ENCODE results near the gene SMARCAL1. TPM values are rescaled to one million over a fixed set of nuclear protein-coding genes. Genes with fewer than 3 reads are reported as not detected.
A peak's percentile ranks its signal among the peaks of the same experiment; 100 is the strongest.

Gene SMARCAL1
- polyA plus RNA-seq, 1 of the 3 experiments (the other 2 are of a cell fraction) = 27.0 TPM

DNA sequence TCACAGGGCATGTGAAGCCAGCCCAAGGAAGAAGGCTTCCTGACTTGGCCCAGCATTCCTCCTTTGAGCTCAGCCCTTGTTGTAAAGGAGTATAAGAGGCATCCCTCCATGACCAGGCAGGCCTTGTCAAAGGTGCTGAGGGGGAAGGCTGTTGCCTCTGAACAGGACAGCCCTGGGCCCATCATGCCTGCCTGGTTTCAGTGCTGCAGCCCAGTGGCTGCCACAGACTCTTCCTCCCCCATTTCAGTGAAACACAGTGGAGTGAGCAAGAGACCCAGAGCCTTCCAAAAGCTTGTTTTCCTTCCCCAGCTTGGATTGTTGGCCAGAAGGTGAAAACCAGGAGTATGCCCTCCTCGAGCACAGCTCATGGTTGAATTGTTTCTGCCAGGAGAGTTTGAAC is 66.5 kb downstream of the SMARCAL1 start:
- Histone ChIP-seq H3K9ac (peak overlapping the region; percentile 23; the same call in 1 of the 2 replicates), H3K9me3 (no peaks in the 10 kb centered on the region), H3K79me2 (ENCODE audit: insufficient read depth) (no peaks in the 10 kb centered on the region), H3K9me2 (no peaks in the 10 kb centered on the region), H3K4me2 (peak overlapping the region; percentile 39; the same call in 1 of the 2 replicates), H3K27ac (ENCODE audit: low read depth in 2 of 2, low read length in 1 of 2) (peak overlapping the region in 1 of 2 experiments; percentile 73; a peak in 3 of 4 replicates), H3K36me3 (replicated peaks in 1 of 2; ENCODE audit: control insufficient read depth in 1 of 2, insufficient read depth in 2 of 2, low read length in 1 of 2) (peaks cover 16 to 26% of the 10 kb centered on the region in 2 experiments), H3K27me3 (ENCODE audit: insufficient read depth) (no peaks in the 10 kb centered on the region), H3F3A (replicated peaks; ENCODE audit: insufficient read depth) (peaks cover 18% of the 10 kb centered on the region), H3K4me1 (ENCODE audit: control insufficient read depth in 1 of 2, insufficient read depth in 2 of 2, low read depth in 1 of 2, low read length in 1 of 2) (peaks cover 6 to 24% of the 10 kb centered on the region in 2 experiments; a peak in 3 of 4 replicates), H2AFZ (ENCODE audit: low read depth) (no peak overlapping the region), H4K20me1 (ENCODE audit: insufficient read depth) (no peaks in the 10 kb centered on the region), H3K4me3 (ENCODE audit: low read depth in 2 of 2, low read length in 1 of 2) (no peak overlapping the region)
- ChIA-PET POLR2A (interaction anchor here (0.9 kb wide), 1 partner anchor 26 kb away, joined by 4 read pairs; no protein-coding TSS in a partner anchor), CTCF (interaction anchor here (0.7 to 1.1 kb wide), 2 partner anchors 8 to 445 kb away, joined by 4 to 6 read pairs; no protein-coding TSS in a partner anchor)
- WGBS (ENCODE audit: low lambda C conversion rate) = 100% methylated on average over 1 of the region's 1 CpG
- no peak for DNase-seq
- TF ChIP-seq, protein P1, sequence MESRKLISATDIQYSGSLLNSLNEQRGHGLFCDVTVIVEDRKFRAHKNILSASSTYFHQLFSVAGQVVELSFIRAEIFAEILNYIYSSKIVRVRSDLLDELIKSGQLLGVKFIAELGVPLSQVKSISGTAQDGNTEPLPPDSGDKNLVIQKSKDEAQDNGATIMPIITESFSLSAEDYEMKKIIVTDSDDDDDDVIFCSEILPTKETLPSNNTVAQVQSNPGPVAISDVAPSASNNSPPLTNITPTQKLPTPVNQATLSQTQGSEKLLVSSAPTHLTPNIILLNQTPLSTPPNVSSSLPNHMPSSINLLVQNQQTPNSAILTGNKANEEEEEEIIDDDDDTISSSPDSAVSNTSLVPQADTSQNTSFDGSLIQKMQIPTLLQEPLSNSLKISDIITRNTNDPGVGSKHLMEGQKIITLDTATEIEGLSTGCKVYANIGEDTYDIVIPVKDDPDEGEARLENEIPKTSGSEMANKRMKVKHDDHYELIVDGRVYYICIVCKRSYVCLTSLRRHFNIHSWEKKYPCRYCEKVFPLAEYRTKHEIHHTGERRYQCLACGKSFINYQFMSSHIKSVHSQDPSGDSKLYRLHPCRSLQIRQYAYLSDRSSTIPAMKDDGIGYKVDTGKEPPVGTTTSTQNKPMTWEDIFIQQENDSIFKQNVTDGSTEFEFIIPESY (IDR thresholded peaks at IDR 0.05; ENCODE audit: borderline replicate concordance, low read depth) = no peak
- TF ChIP-seq, protein P2, sequence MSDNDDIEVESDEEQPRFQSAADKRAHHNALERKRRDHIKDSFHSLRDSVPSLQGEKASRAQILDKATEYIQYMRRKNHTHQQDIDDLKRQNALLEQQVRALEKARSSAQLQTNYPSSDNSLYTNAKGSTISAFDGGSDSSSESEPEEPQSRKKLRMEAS (IDR thresholded peaks at IDR 0.05; ENCODE audit: low read depth) = no peak
- no peak for TF ChIP-seq JUND (IDR thresholded peaks at IDR 0.05)
- TF ChIP-seq CHD2 (IDR thresholded peaks at IDR 0.05; ENCODE audit: low read length, partially characterized antibody) = no peak
- TF ChIP-seq TCF12 (IDR thresholded peaks at IDR 0.05) = no peak
- TF ChIP-seq POLR2AphosphoS5 (IDR thresholded peaks at IDR 0.05; ENCODE audit: low read depth, low read length) = no peak

DNA sequence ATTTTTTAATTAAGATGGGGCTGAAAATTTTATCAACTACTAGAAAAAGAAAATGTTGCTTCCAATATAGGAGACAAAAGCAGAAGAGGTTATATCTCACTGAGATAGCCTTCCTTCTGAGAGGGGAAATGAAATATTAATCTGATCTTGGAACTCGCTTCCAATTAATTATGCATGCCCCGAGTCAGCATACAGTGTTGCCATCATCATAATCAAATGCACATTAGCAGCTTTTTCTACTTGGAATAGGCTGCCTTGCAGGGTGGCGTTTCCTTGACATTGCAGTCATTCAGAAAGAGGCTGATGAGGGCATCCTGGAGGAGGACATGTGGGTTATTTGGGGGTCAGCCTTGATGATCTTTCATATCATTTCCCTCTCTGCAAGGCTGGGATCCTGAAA is 67.9 kb downstream of the SMARCAL1 start:
- Histone ChIP-seq H3F3A (replicated peaks; ENCODE audit: insufficient read depth) (peaks cover 18% of the 10 kb centered on the region), H3K27me3 (ENCODE audit: insufficient read depth) (no peaks in the 10 kb centered on the region), H3K79me2 (ENCODE audit: insufficient read depth) (no peaks in the 10 kb centered on the region), H4K20me1 (ENCODE audit: insufficient read depth) (no peaks in the 10 kb centered on the region), H3K27ac (ENCODE audit: low read depth in 2 of 2, low read length in 1 of 2) (no peak overlapping the region), H3K9ac (no peak overlapping the region), H3K4me1 (ENCODE audit: control insufficient read depth in 1 of 2, insufficient read depth in 2 of 2, low read depth in 1 of 2, low read length in 1 of 2) (peaks cover 6 to 24% of the 10 kb centered on the region in 2 experiments; a peak in 3 of 4 replicates), H3K4me3 (ENCODE audit: low read depth in 2 of 2, low read length in 1 of 2) (no peak overlapping the region), H3K9me3 (no peaks in the 10 kb centered on the region), H3K36me3 (replicated peaks in 1 of 2; ENCODE audit: control insufficient read depth in 1 of 2, insufficient read depth in 2 of 2, low read length in 1 of 2) (peaks cover 16 to 25% of the 10 kb centered on the region in 2 experiments), H3K4me2 (no peak overlapping the region), H2AFZ (ENCODE audit: low read depth) (no peak overlapping the region), H3K9me2 (no peaks in the 10 kb centered on the region)
- CTCF ChIA-PET = no interaction called here
- no peak for DNase-seq
- TF ChIP-seq SIN3A (IDR thresholded peaks at IDR 0.05; ENCODE audit: borderline replicate concordance, low read depth, low read length) (no peak), MXI1 (IDR thresholded peaks at IDR 0.05; ENCODE audit: low read depth, low read length) (no peak), FOXJ3 (CRISPR knock-in tag; IDR thresholded peaks at IDR 0.05) (no peak), RAD21 (IDR thresholded peaks at IDR 0.05; ENCODE audit: low read length) (no peak), RCOR1 (IDR thresholded peaks at IDR 0.05; ENCODE audit: low read length) (no peak), POLR2AphosphoS5 (IDR thresholded peaks at IDR 0.05; ENCODE audit: low read depth, low read length) (no peak), ELF1 (IDR thresholded peaks at IDR 0.05) (no peak), JUND (IDR thresholded peaks at IDR 0.05) (no peak), GATA2 (CRISPR knock-in tag; IDR thresholded peaks at IDR 0.05) (no peak), TCF12 (IDR thresholded peaks at IDR 0.05) (no peak)
- TF ChIP-seq, protein P3, sequence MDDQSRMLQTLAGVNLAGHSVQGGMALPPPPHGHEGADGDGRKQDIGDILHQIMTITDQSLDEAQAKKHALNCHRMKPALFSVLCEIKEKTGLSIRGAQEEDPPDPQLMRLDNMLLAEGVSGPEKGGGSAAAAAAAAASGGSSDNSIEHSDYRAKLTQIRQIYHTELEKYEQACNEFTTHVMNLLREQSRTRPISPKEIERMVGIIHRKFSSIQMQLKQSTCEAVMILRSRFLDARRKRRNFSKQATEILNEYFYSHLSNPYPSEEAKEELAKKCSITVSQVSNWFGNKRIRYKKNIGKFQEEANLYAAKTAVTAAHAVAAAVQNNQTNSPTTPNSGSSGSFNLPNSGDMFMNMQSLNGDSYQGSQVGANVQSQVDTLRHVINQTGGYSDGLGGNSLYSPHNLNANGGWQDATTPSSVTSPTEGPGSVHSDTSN (IDR thresholded peaks at IDR 0.05) = no peak
- TF ChIP-seq, protein P4, sequence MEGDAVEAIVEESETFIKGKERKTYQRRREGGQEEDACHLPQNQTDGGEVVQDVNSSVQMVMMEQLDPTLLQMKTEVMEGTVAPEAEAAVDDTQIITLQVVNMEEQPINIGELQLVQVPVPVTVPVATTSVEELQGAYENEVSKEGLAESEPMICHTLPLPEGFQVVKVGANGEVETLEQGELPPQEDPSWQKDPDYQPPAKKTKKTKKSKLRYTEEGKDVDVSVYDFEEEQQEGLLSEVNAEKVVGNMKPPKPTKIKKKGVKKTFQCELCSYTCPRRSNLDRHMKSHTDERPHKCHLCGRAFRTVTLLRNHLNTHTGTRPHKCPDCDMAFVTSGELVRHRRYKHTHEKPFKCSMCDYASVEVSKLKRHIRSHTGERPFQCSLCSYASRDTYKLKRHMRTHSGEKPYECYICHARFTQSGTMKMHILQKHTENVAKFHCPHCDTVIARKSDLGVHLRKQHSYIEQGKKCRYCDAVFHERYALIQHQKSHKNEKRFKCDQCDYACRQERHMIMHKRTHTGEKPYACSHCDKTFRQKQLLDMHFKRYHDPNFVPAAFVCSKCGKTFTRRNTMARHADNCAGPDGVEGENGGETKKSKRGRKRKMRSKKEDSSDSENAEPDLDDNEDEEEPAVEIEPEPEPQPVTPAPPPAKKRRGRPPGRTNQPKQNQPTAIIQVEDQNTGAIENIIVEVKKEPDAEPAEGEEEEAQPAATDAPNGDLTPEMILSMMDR (IDR thresholded peaks at IDR 0.05) = no peak
- TF ChIP-seq, protein P2 (IDR thresholded peaks at IDR 0.05; ENCODE audit: low read depth) = no peak
- POLR2A ChIA-PET = no interaction called here
- 78% methylated on average over 3 of the region's 3 CpGs for WGBS (ENCODE audit: low lambda C conversion rate)

All from SK-N-SH (cell line).